ELR (cell line): Measurements from ENCODE around the gene ST8SIA2.
"Not testable (repeated sequence)": the region's sequence is repeated elsewhere in the genome, so short reads cannot be mapped to it uniquely, and the experiment has no call there.

Experiments
- DNase-seq: peaks from one replicate; pipeline ENCODE4 v3.0.0-alpha.2; 2015; ENCODE audit warnings: low read depth

Gene ST8SIA2

DNA sequence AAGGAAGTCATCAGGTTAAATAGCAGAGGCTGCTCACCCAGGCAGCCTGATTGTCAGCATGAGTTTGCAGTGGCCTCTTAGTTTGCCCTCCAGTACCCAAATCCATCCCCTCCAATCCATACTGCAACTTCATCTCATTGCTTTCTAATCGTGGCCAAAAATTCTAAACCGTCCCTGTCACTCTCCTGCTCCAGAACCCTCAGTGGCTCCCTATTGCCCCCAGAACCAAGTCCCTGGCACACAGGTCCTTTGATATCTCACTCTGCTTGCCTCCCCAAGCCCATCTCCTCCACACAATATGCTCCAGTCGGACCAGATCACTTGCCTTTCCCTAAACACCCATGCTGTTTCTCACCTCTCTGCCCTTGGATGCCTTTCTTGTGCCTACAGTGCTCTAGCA, 49.7 kb downstream of the ST8SIA2 start:
- no peak for DNase-seq

GRCh38 chr15:92444631-92445030, 51.0 kb downstream of the ST8SIA2 start:
- no peak for DNase-seq

DNA sequence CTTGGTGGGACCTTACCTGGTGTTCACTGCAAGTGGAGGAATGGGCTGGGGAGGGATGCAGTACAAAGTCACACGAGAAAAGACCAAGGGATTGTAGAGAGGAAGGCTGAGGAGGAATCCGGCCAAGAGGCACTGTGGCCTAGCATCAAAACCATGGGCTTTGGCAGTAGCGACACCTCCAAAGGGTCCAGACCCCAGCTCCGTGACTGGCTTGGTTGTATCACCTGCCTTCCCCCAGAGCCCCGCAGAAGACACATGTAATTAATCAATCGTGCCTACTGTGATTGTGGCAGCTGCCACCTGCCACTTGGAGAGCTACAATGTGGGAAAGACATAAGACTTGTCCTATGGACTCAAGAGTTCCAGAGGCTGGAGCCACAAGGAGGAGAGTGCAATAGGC, 54.7 kb downstream of the ST8SIA2 start:
- DNase-seq = no peak

DNA sequence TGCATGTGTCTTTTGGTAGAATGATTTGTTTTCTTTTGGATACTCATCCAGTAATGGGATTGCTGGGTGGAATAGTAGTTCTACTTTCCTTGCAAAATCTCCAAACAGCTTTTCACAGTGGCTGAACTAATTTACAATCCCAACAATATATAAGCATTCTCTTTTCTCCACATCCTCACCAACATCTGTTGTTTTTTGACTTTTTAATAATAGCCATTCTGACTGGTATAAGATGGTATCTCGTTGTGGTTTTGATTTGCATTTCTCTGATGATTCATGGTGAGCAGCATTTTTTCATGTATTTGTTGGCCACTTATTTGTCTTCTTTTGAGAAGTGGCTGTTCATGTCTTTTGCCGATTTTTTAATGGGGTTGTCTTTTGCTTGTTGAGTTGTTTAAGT, 55.8 kb downstream of the ST8SIA2 start:
- DNase-seq = peak; percentile 5

- peak; percentile 20 for DNase-seq
Observed at GRCh38 chr15:92451225-92451825, 57.6 kb downstream of the ST8SIA2 start.

GRCh38 chr15:92452143-92452542, 58.5 kb downstream of the ST8SIA2 start:
- no peak for DNase-seq

DNA sequence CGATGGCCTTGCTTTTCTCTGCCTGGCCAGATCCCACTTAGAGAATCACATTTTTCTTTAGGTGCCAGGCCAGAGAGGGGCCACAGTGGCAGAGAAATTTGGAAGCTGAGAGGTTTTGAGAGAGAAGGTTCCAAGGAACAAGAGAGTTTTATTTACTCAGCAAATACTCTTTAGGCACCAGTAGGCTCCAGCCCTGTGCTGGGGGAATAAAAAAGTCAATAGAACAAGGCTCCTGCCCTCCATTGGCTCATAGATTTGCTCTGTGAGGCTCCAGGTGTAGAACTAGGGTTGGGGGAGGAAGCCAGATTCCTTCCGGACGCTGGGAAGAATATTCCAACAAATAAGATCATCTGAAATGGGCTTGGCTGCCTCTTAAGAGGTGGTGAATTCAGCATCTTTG, 59.9 kb downstream of the ST8SIA2 start:
- no peak for DNase-seq

DNA sequence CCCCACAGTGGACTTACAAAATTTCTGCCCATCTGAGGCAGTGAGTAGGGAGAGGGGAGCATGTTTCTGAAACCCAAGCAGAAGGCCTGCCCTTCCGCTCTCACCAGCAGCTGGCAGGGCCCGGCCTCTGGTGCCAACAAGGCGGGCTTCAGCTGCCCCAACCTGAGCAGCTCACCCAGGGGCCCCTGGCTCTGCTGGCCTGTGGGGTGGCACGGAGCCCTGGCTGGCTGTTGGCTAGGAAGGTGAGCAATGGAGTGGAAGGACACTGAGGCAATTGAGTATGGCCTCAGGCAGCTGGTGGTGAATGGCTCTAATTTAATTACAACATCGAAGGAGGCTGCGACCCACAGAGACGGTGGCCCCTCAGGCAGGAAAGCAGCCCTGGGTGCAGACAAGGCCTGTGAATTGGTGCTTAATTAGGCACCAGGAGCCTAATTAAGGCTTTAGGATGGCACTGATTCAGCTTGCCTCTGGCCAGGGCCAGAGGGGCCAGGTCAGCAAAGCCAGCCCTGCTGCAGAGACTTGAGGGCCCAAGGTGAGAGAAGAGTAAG, 60.9 kb downstream of the ST8SIA2 start:
- no peak for DNase-seq

DNA sequence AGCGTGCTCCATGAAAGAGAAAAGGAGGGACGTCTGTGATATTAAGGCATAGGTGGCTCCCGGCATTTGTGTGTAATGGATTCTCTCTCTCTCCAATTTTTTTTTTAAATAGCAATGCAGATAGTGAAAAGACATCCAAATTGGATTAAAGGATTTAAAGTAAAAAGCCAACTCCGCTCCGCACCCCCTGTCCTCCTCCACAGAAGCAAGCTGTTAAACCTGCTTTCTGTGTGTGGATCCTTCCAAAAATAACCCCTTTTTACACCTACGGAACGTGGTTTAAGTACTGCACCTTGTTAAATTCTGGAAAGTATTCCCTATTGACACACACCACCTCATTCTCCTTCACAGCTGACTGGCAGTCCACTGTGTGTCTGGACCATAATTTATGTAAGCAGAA, 61.6 kb downstream of the ST8SIA2 start:
- no peak for DNase-seq

DNA sequence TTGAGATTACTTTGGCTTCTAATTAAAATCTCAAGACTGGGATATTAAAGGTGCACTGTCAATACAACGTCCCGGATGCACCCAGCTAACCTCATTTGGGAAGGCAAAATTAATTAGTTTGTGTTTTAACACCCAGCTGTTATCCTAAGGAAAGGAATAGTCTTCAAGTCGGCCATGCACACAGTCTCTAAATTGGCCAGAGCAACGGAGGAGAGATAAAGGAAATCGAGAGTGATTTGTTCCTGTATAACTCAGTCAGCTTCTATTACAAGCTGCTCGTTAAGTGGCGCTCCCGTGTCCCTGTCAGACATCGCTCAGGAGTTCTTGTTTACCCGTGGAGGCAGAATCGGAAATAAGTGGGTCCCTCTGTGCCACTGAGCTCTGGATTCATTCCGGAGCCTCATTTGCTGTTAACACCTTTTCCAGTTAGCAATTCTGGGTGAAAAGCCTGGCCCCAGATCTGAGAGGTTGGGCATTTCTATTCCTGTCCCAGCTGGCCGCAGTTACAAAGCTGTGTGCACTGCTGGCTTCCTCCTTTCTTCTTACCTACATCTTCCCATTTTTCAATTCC, 63.9 kb downstream of the ST8SIA2 start:
- DNase-seq = no peak

GRCh38 chr15:92460023-92460422, 66.3 kb downstream of the ST8SIA2 start:
- no peak for DNase-seq

DNA sequence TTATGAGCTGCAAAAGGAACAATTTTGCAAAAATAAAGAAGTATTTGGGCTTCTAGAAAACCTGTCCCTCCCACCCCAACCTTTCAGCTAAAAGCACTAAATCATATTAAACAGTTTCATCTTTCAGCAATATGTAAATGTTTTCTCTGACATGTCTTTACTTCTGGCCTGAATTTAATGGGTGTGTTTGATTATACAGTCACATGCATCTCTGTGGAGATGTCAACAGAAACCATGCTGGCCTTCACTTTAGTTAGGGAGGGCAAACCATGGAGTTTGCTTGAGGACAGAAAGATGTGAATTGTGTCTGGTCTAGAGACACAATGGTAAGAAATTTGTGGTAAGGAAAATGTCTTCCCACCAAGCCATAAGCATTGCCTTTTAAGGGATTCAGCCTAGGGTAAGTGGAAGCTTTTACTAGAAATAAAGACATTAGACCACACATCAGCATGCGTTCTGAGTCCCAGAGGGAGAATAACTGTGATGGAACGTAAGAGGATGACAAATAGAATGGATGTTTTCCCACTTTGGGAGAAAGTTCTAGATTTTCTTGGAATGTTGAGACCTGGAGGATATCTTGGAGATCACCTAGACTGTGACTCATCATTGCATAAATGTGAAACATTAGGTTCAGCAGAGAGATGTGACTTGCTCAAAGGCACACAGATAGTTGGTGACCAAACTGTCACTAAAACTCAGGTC, 68.9 kb downstream of the ST8SIA2 start:
- DNase-seq = no peak

GRCh38 chr15:92463352-92463751, 69.7 kb downstream of the ST8SIA2 start:
- no peak for DNase-seq

DNA sequence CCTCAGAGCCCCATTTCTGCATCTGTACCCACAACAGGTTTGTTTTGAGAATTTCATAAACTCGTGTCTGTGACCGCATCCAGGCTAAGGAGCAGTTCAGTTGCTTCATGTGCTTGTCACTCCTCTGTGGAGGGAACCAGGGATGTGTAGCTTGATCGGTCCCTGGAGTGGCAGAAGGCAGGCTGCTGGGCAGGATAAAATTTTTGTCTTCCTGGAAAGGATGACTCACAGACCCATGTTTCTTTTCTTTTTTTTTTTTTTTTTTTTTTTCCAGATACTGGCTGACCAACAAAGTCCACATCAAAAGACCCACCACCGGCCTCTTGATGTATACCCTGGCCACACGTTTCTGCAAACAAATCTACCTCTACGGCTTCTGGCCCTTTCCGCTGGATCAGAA, 70.1 kb downstream of the ST8SIA2 start:
- DNase-seq = no peak

- no peak for DNase-seq
Observed at GRCh38 chr15:92466834-92467233, 73.2 kb downstream of the ST8SIA2 start.

DNA sequence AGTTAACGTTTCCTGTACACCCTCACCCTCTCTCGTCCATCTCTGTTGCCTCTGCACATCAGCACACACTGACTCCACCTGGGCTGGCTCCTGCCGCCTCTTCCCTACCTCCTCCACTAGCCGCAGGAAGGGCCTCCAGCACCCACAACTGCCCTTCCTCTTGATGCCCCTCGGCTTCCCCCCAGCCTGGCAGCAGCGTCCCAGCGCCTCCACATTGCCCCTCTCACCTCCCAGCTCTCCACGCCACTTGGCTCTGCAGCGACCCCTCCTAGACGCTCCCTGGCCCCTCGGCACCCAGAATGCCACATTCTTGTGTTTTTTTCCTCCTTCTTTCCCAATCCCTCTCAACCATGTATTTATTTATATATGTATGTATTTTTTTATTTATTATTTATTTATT, 73.6 kb downstream of the ST8SIA2 start:
- DNase-seq = no peak

DNA sequence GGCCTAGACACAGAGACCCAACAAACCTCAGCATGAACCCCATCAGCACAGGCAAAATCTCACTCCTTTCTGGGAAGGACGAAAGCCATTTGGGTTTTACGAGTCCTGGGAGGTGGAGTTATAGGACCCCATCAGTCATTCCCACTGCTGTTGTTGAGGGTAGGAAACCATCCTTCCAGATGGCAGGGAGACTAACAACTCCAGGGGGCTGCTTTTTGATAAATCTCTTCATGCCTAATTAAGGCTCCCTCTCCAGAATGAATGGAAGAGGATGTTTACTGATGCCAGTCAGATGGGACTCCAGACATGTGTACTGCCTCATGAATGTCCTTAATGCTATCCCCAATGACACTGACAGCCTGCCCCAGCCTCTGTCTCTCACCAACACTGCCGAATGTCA, 75.3 kb downstream of the ST8SIA2 start:
- no peak for DNase-seq

- DNase-seq = no peak
Observed at GRCh38 chr15:92471288-92471687, 77.6 kb downstream of the ST8SIA2 start.

DNA sequence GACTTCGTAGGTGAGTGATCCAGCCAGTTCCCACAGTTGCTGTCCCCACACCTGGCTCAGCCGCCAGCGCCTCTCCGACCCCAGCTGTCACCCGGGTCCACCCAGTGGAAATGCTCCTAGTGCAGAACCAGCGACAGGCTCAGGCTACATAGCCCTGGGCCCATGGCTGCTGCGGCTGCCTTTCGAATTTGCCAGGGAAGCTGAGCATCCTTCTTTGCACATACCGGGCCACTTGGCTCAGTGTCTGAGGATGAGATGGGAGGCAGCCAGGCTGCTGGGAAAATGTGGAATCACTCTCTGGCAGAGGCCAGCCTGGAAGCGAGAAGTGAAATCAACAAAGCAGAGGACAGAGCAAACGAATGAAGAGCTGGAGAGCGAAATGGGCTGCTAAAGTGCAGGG, 80.1 kb downstream of the ST8SIA2 start:
- no peak for DNase-seq

- DNase-seq = not testable (repeated sequence)
Observed at GRCh38 chr15:92479730-92480129, 86.0 kb downstream of the ST8SIA2 start.

DNA sequence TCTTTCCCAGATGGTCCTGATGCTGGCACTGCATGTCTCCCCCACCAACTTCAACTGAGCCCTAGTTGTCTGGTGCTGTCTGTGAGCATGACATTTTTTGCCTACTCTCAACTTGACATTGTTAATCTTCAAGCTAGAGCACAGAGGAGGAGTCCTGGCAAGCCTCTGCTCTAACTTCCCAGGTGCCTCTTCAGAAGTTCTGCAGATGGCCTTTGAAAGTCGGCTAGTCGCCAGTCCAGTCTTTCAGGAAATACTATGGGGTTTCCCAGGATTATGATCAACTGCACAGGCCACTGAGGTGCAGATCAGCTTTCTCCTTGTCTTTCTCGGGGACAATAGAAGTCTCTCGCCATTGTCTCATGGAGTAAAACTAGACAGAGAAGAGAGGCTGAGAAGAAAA, 86.7 kb downstream of the ST8SIA2 start:
- DNase-seq = no peak

GRCh38 chr15:92485441-92485840, 91.8 kb downstream of the ST8SIA2 start:
- no peak for DNase-seq

- no peak for DNase-seq
Observed at GRCh38 chr15:92492551-92493115, 99.0 kb downstream of the ST8SIA2 start.
